ENCODE measurements around the gene COLGALT1.
"Not testable (repeated sequence)": the region's sequence is repeated elsewhere in the genome, so short reads cannot be mapped to it uniquely, and the experiment has no call there.

COLGALT1 gene

GRCh38 chr19:17560205-17560595 is 4.8 kb downstream of the COLGALT1 start:
- no peak for DNase-seq (ENCODE audit: low spot score)

- DNase-seq (ENCODE audit: low spot score), result no peak
Measured at GRCh38 chr19:17562097-17562496, 6.6 kb downstream of the COLGALT1 start.

DNA sequence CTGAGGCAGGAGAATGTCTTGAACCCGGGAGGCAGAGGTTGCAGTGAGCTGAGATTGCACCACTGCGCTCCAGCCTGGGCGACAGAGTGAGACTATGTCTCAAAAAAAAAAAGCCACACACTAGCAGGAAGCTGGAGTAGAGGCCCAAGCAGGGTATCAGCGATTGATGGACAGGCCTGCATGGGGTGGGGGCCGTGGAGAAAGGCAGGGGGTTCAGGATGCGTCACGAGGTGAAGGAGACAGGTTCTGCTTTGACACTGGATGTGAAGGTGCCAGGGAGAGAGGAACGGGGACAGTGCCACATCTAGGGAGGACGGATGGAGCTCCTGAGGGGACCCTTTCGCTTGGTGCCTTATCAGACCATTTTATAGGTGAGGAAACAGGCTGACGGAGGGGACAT is 7.1 kb downstream of the COLGALT1 start:
- DNase-seq (ENCODE audit: low spot score), result no peak

GRCh38 chr19:17564781-17565180 is 9.3 kb downstream of the COLGALT1 start:
- no peak for DNase-seq (ENCODE audit: low spot score)

GRCh38 chr19:17565611-17566010 is 10.2 kb downstream of the COLGALT1 start:
- DNase-seq (ENCODE audit: low spot score), result no peak

GRCh38 chr19:17567940-17568339 is 12.5 kb downstream of the COLGALT1 start:
- DNase-seq (ENCODE audit: low spot score), result no peak

GRCh38 chr19:17570291-17570690 is 14.8 kb downstream of the COLGALT1 start:
- DNase-seq (ENCODE audit: low spot score), result not testable (repeated sequence)

- no peak for DNase-seq (ENCODE audit: low spot score)
Measured at GRCh38 chr19:17570791-17571190, 15.3 kb downstream of the COLGALT1 start.

GRCh38 chr19:17572638-17573037 is 17.2 kb downstream of the COLGALT1 start:
- DNase-seq (ENCODE audit: low spot score), result no peak

DNA sequence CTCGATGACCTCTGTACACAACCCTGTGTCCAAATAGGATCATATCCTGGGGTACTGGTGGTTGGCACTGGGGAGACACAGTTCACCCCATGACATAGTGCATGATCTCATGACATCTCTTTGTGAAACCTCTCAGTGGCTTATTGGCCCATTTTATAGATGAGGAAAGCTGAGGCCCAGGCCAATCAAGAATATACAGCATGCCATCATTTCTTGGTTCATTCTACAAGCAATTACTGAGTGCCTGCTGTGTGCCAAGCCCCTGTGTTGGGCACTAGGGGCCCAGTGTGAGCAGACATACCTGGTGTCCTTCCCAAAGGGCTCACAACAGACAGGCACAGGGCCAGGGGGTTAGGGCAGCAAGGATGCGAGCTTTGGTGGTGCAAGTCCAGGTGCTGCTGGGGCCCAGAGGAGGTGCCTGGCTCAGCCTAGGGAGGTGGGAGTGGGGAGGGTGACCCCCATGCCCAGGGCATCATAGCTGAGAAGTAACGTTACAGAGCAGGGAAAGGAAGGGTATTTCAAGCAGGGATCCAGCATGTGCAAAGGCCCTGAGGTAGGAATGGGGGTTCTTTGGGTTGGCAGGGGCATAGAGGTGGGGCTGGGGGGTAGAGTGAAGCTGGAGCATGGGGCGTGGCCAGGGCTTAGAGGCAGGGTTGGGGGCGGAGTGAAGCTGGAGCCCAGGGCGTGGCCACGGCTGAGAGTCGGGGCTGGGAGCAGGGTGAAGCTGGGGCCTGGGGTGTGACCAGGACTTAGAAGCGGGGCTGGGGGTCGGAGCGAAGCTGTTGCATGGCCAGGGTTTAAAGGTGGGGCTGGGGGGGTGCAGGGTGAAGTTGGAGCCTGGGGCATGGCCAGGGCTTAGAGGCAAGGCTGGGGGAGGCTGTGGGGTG is 20.7 kb downstream of the COLGALT1 start:
- DNase-seq (ENCODE audit: low spot score), result no peak

- no peak for DNase-seq (ENCODE audit: low spot score)
Measured at GRCh38 chr19:17576758-17577456, 21.5 kb downstream of the COLGALT1 start.

DNA sequence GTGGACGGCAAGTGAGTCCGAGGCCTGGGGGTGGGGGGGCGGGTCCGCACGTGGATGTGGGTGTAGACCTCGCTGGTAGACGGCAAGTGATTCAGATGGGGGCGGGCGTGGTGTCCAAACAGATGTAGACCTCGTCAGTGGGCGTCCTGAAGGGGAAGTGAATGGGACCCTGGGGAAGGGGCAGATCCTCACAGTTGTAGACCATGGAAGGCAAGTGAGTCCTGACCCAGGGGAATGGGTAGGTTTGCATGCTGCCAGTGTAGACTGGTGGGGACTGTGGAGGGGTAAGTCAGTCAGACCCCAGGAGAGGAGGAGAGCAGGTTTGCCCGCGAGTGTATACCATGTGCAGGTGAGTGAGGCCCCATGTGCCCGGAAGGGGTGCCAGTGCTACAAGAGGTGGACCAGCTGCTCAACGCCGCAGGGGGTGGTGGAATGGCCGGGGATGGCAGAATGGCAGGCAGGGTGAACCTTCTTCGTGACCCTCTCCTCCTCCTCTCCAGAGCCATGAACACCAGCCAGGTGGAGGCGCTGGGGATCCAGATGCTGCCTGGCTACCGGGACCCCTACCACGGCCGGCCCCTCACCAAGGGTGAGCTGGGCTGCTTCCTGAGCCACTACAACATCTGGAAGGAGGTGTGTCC is 22.1 kb downstream of the COLGALT1 start:
- no peak for DNase-seq (ENCODE audit: low spot score)

DNA sequence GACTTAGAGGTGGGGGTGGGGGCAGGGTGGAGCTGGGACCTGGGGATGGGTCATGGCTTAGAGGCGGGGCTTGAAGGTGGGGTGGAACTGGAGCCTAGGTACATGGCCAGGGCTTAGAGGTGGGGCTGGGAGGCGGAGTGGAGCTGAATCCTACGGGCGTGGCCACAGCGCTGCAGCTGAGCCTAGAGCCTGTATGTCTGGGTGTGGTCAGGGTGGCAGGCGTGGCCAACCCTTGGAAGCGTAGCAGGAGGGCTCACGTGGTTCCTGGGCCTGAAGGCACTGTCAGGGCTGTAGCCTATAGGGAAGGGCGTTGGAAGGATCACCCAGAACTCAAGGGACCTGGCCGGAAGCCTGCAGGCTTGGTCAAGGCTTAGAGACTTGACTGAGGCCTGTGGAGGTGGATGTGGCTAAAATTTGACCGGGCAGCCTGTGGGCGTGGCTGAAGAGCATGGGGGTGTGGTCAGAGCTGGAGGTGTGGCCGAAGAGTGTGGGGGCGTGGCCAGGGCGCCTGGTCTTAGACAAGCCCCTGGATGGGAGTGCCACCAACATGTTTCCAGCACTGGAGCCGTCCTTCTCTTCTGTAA is 24.3 kb downstream of the COLGALT1 start:
- peak; percentile 97 for DNase-seq (ENCODE audit: low spot score)

DNA sequence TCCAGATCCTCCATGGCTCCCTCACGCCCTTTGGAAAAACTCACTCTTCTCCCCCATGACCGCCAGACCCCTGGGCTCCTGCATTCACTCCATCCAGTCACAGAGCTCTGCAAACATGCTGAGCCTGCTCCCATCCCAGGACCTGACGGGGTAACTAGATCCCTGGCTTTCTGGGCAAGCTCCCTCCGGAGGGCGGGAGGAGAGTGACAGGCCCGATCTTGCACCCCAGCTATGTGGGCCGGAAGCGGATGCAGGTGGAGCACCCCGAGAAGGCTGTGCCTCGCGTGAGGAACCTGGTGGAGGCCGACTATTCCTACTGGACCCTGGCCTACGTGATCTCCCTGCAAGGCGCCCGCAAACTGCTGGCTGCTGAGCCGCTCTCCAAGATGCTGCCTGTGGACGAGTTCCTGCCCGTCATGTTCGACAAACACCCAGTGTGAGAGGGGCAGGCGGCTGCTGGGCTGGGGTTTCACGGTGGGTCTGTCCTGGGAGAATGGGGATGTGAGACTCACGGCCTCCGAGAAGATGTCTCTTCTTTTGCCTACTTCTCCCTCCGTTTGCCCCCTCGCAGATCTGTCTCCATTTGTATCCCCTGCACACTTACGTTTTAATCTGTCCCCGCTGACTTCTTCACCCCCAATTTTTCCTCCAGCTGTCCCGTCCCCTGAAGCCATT is 25.2 kb downstream of the COLGALT1 start:
- DNase-seq (ENCODE audit: low spot score), result no peak

DNA sequence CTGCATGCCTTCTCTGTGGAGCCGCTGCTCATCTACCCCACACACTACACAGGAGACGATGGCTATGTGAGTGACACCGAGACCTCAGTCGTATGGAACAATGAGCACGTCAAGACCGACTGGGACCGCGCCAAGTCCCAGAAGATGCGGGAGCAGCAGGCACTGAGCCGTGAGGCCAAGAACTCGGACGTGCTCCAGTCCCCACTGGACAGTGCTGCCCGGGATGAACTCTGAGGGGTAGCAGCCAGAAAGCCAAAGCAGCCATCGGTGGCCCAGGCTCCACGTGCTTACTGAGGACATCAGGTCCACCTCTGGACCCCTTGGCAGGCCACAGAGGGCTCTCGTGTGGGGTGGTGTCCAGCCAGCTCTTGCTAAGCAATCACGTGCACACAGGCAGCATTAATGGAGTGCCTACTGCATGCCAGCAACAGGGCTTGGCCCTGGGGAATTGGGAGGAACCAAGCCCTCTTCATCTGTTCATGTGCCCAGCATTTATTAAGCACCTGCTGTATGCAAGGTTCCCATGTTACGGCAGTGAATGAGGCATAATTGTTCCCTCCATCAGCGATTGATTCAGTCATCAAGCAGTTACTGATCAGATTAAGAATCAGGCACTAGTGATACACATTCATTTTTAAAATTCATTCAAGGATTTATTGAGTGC is 25.9 kb downstream of the COLGALT1 start:
- no peak for DNase-seq (ENCODE audit: low spot score)

- no peak for DNase-seq (ENCODE audit: low spot score)
Measured at GRCh38 chr19:17582613-17583012, 27.2 kb downstream of the COLGALT1 start.

DNA sequence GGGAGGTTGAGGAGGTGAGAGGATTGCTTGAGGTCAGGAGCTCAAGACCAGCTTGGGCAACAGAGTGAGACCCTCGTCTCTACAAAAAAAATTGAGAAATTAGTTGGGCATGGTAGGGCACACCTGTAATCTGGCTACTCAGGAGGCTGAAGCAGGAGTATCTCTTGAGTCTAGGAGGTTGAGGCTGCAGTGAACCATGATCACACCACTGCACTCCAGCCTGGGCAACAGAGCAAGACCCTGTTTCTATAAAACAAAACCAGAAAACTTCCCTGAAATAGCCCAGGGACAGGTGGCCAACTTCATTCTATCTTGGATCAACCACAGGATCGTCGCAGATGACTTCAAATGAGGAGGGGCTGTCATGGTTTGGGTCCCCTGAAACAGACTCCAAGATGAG is 28.7 kb downstream of the COLGALT1 start:
- DNase-seq (ENCODE audit: low spot score), result no peak

- DNase-seq (ENCODE audit: low spot score), result not testable (repeated sequence)
Measured at GRCh38 chr19:17585395-17585794, 29.9 kb downstream of the COLGALT1 start.

GRCh38 chr19:17590866-17591265 is 35.4 kb downstream of the COLGALT1 start:
- no peak for DNase-seq (ENCODE audit: low spot score)

GRCh38 chr19:17594296-17594695 is 38.8 kb downstream of the COLGALT1 start:
- not testable (repeated sequence) for DNase-seq (ENCODE audit: low spot score)

- not testable (repeated sequence) for DNase-seq (ENCODE audit: low spot score)
Measured at GRCh38 chr19:17598063-17598462, 42.6 kb downstream of the COLGALT1 start.

Measured in COLO829 (cell line).